Heart left ventricle (tissue), 16 donors: ENCODE data around the gene POLD2. TPM values are rescaled to one million over a fixed set of nuclear protein-coding genes. Genes with fewer than 3 reads are reported as not detected.

Source experiments
- ATAC-seq, 4 donors: fragments of 200-7000 bp; cut with Tn5 transposase; one replicate each; pipeline ENCODE4 v1.9.1; 2020 to 2022; ENCODE audit warnings: moderate library complexity in 4 of 4, mild to moderate bottlenecking in 3 of 4, moderate number of reproducible peaks in 1 of 4
- DNase-seq, 5 donors: peaks; one replicate each; pipeline ENCODE4 v3.0.0-alpha.2; 2020
- H3K27ac ChIP-seq, 12 donors: fragments of 200-600 bp; sonication (generic) in 4 of 12; one replicate each; pipeline versions ENCODE4 v1.5.0 to v1.8.0; 2016 to 2022; ENCODE audit warnings: mild to moderate bottlenecking in 2 of 12
- H3K27me3 ChIP-seq, 9 donors: fragments of 200-600 bp; sonication (generic) in 2 of 9; one replicate each; pipeline versions ENCODE4 v1.5.1 to v1.8.0; 2016 to 2022; ENCODE audit warnings: mild to moderate bottlenecking in 3 of 9
- H3K36me3 ChIP-seq, 9 donors: fragments of 200-600 bp; sonication (generic) in 2 of 9; one replicate each; pipeline versions ENCODE4 v1.5.0 to v1.8.0; 2018 to 2022; ENCODE audit warnings: mild to moderate bottlenecking in 2 of 9
- H3K4me1 ChIP-seq, 12 donors: fragments of 200-600 bp; sonication (generic) in 4 of 12; one replicate each; pipeline versions ENCODE4 v1.5.0 to v1.8.0; 2016 to 2022; ENCODE audit warnings: mild to moderate bottlenecking in 3 of 12
- H3K4me3 ChIP-seq, 12 donors: fragments of 200-600 bp; sonication (generic) in 4 of 12; one replicate each; pipeline versions ENCODE4 v1.5.0 to v1.8.0; 2017 to 2022; ENCODE audit warnings: mild to moderate bottlenecking in 9 of 12, moderate library complexity in 4 of 12
- H3K9me3 ChIP-seq, 12 donors: fragments of 200-600 bp; sonication (generic) in 4 of 12; one replicate each; pipeline versions ENCODE4 v1.5.0 to v1.8.0; 2016 to 2022; ENCODE audit warnings: mild to moderate bottlenecking in 1 of 12
- POLR2A ChIP-seq, 2 donors: fragments of 450-650 bp; IDR thresholded peaks; one replicate each; pipeline ENCODE4 v1.6.1; 2017; ENCODE audit warnings: antibody characterized with exemption in 2 of 2, mild to moderate bottlenecking in 2 of 2, moderate library complexity in 2 of 2
- WGBS, 4 donors: extraction: QIAGEN DNeasy Blood & Tissue Kit in 2 of 4; methylation state at CpG; one replicate each; pipeline versions ENCODE4 v1.1.5 to v1.1.7; 2013 to 2018; 5-methylcytosine and 5-hydroxymethylcytosine counted together
- intact Hi-C, 10 donors: fragments of 100-400 bp; cut with DNase I; formaldehyde crosslinking; loops; one replicate each; pipeline versions ENCODE4 v1.11.1 to v1.14.2; 2022
- polyA plus RNA-seq, 2 donors: library from polyadenylated mRNA; stranded (reverse); fragments of 200-250 nt; gene quantifications; one replicate each; pipeline ENCODE4 v1.2.3, GENCODE V29; 2013
- total RNA-seq, 9 donors: library from RNA; depleted of rRNA in 2 of 9; stranded (reverse); fragments of >200 nt in 2 of 9; fragmentation: NEBNext Ultra II Directional in 3 of 9; extraction: Animal tissue kit (Norgen Biotek cat#: 25700) in 3 of 9; gene quantifications; one replicate each; pipeline versions ENCODE4 v1.1.0 to v1.2.4, GENCODE V29; 2016 to 2023
- TF ChIP-seq, protein P1 (sequence below), 12 donors: fragments of 200-600 bp; sonication (generic) in 4 of 12; IDR thresholded peaks; one replicate each; pipeline versions ENCODE4 v1.5.0 to v1.8.0; 2018 to 2022; ENCODE audit warnings: antibody characterized with exemption in 12 of 12, mild to moderate bottlenecking in 5 of 12
- donor health status: ischemic (EF 13 %, LVEDD 7.1; RV severe dilation, severe dysfunction).
- donor health status: healthy with polysubstance abuse.
- donor health status: DM: no; HTN: yes; CAD: no.
- donor health status: DM: no; HTN: no; CAD: no.
- donor health status: ischemic (EF 25% LVEDD 6.9; RV normal size, moderate dysfunction).
- donor health status: ischemic (EF 25% LVEDD 5.7; RV mildly dilated, moderate dysfunction).
- donor health status: healthy.
- donor health status: DM: yes; HTN: yes; CAD: no.
- donor health status: ischemic (EF 35%, LVEDD 5.7; RV mildly dilated, moderate dysfunction).
- donor health status: nonischemic (EF 11% LVEDD 7.7; RV severe dilation, severe dysfunction).
- donor health status: DM: yes; HTN: yes; CAD: no.
- donor health status: PGD.
- donor health status: ischemic (EF 29% LVEDD 5.4; RV normal size, mild dysfunction).
- donor health status: nonischemic (EF 23%, LVEDD 6.1; RV moderate dilation, normal function).

Gene POLD2
- total and polyA plus RNA-seq, 11 donors: 67.0 to 176 (median 89.2) TPM

DNA sequence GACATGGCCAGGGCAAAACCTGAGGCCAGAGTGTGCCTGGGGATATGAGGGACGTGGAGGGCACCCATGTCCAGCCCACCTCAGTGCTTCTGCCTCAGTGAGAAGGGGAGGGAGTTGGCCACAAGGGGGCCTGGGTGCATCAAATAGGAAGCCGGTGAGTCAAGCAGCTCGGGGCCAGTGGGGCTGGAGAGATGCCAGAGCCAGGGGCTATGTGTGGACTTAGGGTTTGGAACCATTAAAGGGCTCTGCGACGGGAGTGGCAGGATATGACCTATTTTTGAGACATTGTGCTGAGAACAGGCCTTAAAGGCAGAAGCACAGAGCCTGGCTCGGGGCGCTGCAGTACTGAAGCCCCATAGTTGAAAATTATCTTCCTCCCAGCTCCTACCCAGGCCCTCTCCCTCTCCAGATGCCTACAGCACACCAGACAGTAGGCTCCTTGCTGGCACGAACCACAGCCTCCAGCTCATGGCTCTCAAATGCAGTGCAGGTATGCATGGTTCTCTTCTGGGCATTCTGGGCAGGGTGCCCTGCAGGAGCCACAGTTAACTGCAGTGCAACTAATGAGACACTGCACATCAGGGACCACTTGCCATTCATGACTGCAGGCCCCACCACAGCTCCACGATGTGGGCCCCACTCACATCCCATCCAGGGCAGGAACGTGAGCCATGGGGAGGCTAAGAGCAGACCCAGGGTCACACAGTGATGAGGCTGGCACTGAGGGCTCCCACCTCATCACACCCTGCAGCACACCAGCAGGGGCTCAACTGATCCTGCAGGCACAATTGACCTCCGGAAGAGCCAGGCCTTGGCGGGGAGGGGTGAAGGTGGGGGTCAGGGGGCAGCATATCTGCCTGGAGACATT lies 50.8 kb downstream of the POLD2 start:
- Histone ChIP-seq H3K27ac (peak overlapping the region; percentile 57 to 90 (median 76)), H3K9me3 (no peaks in the 10 kb centered on the region), H3K4me3 (peak overlapping the region in 1 of 12 donors; percentile 35), H3K36me3 (peaks cover 0 to 53% (median 38%) of the 10 kb centered on the region in 9 donors), H3K4me1 (peaks cover 13 to 67% (median 38%) of the 10 kb centered on the region in 12 donors), H3K27me3 (no peaks in the 10 kb centered on the region)
- peak; percentile 81 to 91 (median 89) for DNase-seq
- peak; percentile 27 to 64 (median 60) for ATAC-seq
- intact Hi-C loops: loop anchor here in 5 of 10 donors (2.0 to 5.0 kb wide), 2 partner anchors 124 to 130 kb away; partner anchors contain the start of gene YKT6 (in 2 of the 5)
- 37 to 44% (median 38%) methylated on average over 10 to 12 of the region's 12 CpGs for WGBS, 4 donors
- TF ChIP-seq, protein P1, sequence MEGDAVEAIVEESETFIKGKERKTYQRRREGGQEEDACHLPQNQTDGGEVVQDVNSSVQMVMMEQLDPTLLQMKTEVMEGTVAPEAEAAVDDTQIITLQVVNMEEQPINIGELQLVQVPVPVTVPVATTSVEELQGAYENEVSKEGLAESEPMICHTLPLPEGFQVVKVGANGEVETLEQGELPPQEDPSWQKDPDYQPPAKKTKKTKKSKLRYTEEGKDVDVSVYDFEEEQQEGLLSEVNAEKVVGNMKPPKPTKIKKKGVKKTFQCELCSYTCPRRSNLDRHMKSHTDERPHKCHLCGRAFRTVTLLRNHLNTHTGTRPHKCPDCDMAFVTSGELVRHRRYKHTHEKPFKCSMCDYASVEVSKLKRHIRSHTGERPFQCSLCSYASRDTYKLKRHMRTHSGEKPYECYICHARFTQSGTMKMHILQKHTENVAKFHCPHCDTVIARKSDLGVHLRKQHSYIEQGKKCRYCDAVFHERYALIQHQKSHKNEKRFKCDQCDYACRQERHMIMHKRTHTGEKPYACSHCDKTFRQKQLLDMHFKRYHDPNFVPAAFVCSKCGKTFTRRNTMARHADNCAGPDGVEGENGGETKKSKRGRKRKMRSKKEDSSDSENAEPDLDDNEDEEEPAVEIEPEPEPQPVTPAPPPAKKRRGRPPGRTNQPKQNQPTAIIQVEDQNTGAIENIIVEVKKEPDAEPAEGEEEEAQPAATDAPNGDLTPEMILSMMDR (IDR thresholded peaks at IDR 0.05): peak; percentile 53 to 81 (median 72)
- peak in 1 of 2 donors; percentile 34 for TF ChIP-seq POLR2A (IDR thresholded peaks at IDR 0.05)

DNA sequence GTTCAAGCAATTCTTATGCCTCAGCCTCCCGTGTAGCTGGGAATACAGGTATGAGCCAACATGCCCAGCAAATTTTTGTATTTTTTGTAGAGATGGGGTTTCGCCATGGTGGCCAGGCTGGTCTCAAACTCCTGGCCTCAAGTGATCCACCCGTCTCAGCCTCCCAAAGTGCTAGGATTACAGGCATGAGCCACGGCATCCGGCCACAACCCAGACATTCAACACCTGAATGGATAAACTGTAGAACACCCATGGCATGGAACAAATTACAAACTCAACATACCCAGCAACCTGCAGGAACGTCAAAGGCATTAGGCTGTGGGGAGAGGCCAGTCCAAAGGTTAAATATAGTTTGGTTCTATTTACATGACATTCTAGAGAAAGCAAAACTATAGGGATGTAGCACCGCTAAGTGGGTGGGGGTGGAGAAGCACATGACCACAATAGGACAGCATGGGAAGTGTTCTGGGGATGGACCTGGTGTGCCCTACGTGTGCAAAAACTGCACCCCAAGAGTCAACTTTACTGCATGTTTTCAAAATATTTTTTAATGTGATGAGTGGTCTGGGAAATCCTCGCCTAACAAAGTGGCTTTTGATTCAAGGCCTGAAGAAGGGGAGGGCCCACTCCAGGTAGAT lies 51.5 kb downstream of the POLD2 start:
- Histone ChIP-seq H3K27me3 (no peaks in the 10 kb centered on the region), H3K36me3 (peaks cover 0 to 47% (median 31%) of the 10 kb centered on the region in 9 donors), H3K4me1 (peaks cover 10 to 67% (median 34%) of the 10 kb centered on the region in 12 donors), H3K27ac (peak overlapping the region in 9 of 12 donors; percentile 65 to 85 (median 77)), H3K4me3 (no peak overlapping the region), H3K9me3 (no peaks in the 10 kb centered on the region)
- DNase-seq: peak in 2 of 5 donors; percentile 6 to 11
- intact Hi-C loops: loop anchor here in 5 of 10 donors (2.0 to 5.0 kb wide), 2 partner anchors 125 to 130 kb away; partner anchors contain the start of gene YKT6 (in 2 of the 5)
- TF ChIP-seq POLR2A (IDR thresholded peaks at IDR 0.05): no peak
- TF ChIP-seq, protein P1 (IDR thresholded peaks at IDR 0.05): no peak
- WGBS, 4 donors: 65 to 68% (median 66%) methylated on average over 9 of the region's 9 CpGs
- ATAC-seq: no peak

DNA sequence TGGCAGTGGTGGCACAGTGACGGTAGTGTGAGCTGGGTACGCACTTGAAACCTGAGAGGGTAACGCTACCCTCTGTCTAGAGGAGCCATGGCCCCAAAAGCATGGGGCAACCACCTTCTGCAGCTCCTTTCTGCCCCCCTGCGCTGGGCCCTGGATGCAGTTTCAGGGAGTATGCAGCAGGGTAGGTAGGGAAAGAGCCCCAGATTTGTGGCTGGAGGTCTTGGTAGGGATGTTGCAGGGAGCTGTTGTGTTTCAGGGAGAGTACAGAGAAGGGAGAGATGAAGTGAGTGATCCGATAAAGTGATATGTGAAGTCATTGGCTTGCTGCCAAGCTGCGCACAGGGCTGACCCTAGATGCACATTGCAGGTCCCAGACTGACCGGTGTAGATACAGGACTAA lies 55.3 kb downstream of the POLD2 start:
- H3K27me3 ChIP-seq: no peaks in the 10 kb centered on the region
- 63 to 67% (median 65%) methylated on average over 7 of the region's 7 CpGs for WGBS, 4 donors
- H3K27ac ChIP-seq: no peak overlapping the region
- TF ChIP-seq POLR2A (IDR thresholded peaks at IDR 0.05): no peak
- TF ChIP-seq, protein P1 (IDR thresholded peaks at IDR 0.05): no peak
- peaks cover 8 to 75% (median 43%) of the 10 kb centered on the region in 12 donors for H3K4me1 ChIP-seq
- H3K4me3 ChIP-seq: no peak overlapping the region
- no peaks in the 10 kb centered on the region for H3K9me3 ChIP-seq
- H3K36me3 ChIP-seq: peaks cover 0 to 10% (median 4%) of the 10 kb centered on the region in 9 donors
- ATAC-seq (no peak), DNase-seq (peak in 1 of 5 donors; percentile 43)
- intact Hi-C loops: no loop called here
